ENCODE results near the gene SCGN.

SCGN gene

DNA sequence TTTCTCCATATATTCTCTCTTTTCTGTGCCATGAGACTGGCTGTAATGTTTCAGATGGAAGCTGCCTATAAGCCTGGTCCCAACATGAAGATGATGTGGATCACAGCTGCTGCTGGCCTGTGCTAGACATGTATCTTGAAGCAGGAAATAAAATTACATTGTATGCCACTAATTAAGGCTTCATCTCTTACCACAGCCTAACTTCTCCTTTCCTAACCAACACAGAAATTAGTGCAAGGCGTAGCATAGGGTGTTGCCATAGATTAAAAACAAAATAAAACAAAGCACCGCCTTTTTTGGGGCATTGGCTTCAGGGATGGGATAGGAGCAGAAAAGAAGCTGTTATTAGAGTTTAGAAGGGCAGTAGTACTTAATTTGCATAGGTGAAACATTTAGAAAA is 97.8 kb downstream of the SCGN start:
- DNase-seq (ENCODE audit: insufficient read length, low spot score) (no peak), FAIRE-seq (no peak)
- TF ChIP-seq, protein P1, sequence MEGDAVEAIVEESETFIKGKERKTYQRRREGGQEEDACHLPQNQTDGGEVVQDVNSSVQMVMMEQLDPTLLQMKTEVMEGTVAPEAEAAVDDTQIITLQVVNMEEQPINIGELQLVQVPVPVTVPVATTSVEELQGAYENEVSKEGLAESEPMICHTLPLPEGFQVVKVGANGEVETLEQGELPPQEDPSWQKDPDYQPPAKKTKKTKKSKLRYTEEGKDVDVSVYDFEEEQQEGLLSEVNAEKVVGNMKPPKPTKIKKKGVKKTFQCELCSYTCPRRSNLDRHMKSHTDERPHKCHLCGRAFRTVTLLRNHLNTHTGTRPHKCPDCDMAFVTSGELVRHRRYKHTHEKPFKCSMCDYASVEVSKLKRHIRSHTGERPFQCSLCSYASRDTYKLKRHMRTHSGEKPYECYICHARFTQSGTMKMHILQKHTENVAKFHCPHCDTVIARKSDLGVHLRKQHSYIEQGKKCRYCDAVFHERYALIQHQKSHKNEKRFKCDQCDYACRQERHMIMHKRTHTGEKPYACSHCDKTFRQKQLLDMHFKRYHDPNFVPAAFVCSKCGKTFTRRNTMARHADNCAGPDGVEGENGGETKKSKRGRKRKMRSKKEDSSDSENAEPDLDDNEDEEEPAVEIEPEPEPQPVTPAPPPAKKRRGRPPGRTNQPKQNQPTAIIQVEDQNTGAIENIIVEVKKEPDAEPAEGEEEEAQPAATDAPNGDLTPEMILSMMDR (IDR thresholded peaks at IDR 0.05; ENCODE audit: insufficient read depth, missing control alignments): no peak

GRCh38 chr6:25750906-25751305 is 98.9 kb downstream of the SCGN start:
- DNase-seq (ENCODE audit: insufficient read length, low spot score) (no peak), FAIRE-seq (no peak)
- TF ChIP-seq, protein P1 (IDR thresholded peaks at IDR 0.05; ENCODE audit: insufficient read depth, missing control alignments): no peak
